Measurements from ENCODE around the gene AZU1.

- TF ChIP-seq POLR2A (IDR thresholded peaks at IDR 0.05; ENCODE audit: low read length) (no peak), GATA1 (IDR thresholded peaks at IDR 0.05; ENCODE audit: low read depth, low read length) (no peak)
These were observed 24.5 kb upstream of the AZU1 start for GRCh38 chr19:803099-803561.

Measured in erythroblast (primary cell).